Caki2 (cell line): ENCODE results near the gene ENTPD6. TPM values are rescaled to one million over a fixed set of nuclear protein-coding genes. Genes with fewer than 3 reads are reported as not detected.
A peak's percentile ranks its signal among the peaks of the same experiment; 100 is the strongest.
"Not testable (repeated sequence)": the region's sequence is repeated elsewhere in the genome, so short reads cannot be mapped to it uniquely, and the experiment has no call there.

Source experiments
- DNase-seq: peaks from one replicate; pipeline ENCODE4 v3.0.0-alpha.2; 2015; ENCODE audit warnings: low read depth
- in situ Hi-C: cut with HindIII; loops from 2 replicates; pipeline ENCODE4 v1.10.0; 2016; ENCODE audit warnings: low sequenced_read_pairs, low pct_unique_long_range_greater_than_20kb, mixed read lengths
- total RNA-seq: library from RNA; depleted of rRNA; stranded (reverse); fragments of >200 nt; shearing (Covaris generic); gene quantifications from 2 replicates; pipeline ENCODE4 v1.2.3, GENCODE V29; 2014; ENCODE audit warnings: low replicate concordance

The ENTPD6 gene
- total RNA-seq, 1 experiment from 2014 or later = 122 TPM

DNA sequence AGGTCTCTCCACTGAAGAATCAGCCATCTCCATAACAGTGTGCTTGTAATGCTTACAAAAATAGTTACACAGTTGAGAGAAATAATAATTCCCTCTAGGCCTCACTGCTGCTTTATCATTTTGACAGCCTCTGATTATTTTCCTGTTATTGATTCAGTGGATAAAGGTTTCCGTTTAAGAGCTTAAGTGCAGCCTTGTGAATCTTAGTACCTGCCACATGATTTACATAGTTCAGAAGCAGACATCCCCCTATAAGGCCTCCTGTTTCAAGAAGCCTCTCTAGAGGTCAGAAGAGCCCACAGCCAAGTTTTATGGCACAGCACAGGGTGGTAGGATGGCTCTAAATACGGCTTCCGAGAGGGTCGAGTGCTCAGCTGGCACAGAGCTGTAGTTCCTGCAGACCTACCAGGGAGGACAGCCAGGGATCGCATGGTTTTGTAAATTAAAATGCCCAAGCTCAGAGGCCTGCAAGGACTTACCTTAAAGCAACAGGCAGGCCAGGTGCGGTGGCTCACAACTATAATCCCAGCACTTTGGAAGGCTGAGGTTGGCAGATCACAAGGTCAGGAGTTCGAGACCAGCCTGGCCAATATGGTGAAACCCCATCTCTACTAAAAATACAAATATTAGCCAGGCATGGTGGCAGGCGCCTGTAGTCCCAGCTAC, 34.8 kb downstream of the ENTPD6 start:
- in situ Hi-C loops = no loop called here
- no peak for DNase-seq

GRCh38 chr20:25233016-25233772, 37.7 kb downstream of the ENTPD6 start:
- DNase-seq = peak; percentile 90
- in situ Hi-C loops = no loop called here

DNA sequence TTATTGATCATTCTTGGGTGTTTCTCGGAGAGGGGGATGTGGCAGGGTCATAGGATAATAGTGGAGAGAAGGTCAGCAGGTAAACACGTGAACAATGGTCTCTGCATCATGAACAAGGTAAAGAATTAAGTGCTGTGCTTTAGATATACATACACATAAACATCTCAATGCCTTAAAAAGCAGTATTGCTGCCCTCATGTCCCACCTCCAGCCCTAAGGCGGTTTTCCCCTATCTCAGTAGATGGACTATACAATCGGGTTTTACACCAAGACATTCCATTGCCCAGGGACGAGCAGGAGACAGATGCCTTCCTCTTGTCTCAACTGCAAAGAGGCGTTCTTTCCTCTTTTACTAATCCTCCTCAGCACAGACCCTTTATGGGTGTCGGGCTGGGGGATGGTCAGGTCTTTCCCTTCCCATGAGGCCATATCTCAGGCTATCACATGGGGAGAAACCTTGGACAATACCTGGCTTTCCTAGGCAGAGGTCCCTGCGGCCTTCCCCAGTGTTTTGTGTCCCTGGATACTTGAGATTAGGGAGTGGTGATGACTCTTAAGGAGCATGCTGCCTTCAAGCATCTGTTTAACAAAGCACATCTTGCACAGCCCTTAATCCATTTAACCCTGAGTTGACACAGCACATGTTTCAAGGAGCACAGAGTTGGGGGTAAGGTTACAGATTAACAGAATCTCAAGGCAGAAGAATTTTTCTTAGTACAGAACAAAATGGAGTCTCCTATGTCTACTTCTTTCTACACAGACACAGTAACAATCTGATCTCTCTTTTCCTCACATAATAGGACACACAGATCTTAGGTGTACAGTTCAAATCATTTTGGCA, 38.7 kb downstream of the ENTPD6 start:
- in situ Hi-C loops = not testable (repeated sequence)
- peak; percentile 52 for DNase-seq

GRCh38 chr20:25236450-25237304, 41.2 kb downstream of the ENTPD6 start:
- in situ Hi-C loops = no loop called here
- no peak for DNase-seq

GRCh38 chr20:25237610-25238318, 42.3 kb downstream of the ENTPD6 start:
- in situ Hi-C loops = no loop called here
- DNase-seq = peak; percentile 97

DNA sequence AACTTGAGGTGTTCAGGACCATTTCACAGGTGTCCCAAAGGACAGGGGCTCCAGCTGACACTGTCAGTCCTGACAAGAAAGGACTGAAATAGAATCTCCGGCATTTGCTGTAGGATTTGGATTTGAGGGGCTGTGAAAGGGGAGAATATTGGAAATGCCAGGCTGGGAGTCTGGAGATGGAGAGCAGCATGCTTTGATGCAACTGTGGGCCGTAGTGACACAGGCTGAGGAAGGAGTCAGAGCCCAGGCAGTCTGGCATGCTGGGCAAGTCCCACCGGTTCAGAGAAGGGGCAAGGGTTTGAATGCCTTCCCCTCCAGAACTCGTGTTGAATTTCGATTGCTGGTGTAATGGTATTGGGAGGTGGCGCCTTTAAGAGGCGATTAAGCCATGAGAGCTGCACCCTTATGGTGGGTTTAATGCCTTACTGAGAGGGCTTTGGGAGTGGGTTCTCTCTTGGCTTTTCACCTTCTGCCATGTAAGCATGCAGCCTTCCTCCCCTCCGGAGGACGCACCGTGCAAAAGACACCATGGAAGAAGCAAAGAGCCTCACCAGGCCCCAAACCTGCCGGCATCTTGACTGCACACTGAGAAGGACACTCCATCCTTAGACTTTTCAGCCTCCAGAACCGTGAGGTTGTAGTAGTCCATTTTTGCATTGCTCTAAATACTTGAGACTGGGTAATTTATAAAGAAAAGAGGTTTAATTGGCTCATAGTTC, 43.0 kb downstream of the ENTPD6 start:
- DNase-seq = no peak
- in situ Hi-C loops = no loop called here

DNA sequence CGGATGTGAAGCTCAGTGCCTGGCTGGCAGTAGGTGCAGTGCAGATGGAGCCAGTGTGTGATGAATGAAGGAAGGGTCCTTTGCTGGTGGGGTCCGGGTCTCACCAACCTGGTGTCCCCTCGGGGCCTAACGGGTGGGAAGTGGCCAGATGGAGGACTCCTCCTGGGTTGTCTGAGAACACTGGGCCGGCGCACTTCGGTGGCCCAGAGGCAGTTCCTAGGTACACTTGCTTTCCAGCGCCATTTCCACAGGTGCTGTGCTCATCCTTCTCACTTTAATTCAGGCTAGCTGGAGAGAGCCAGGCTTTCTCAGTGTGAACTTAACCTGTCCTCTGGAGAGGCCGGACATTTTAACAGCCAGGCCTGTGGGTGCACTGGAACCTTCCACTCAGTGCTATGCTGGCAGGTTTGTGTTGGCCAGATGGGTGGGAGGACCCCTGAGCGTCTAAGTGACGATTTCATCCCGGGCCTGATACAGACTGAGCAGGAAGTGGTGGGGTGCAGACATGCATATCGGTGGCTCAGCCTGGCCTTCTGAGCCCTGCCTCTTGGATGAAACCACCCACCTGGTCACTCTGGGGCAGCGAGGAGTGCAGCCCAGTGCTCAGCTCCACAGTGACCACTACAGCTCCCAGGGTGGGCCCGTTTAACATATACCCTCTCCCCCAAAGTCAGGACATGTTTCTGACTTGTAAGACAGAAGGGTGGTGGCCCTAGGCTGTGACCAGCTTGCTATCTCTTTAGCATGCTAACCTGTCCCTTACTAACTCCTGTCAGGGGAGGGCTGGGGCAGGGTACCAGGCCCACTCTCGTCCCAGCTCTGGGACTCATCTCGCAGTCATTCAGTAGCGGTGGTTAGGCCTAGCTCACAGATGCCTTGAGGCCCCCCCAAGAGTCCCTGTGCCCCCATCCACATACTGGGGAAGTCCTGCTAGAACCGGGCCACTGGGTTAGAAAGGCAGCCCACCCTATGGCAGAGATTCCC, 44.2 kb downstream of the ENTPD6 start:
- DNase-seq = no peak
- in situ Hi-C loops = no loop called here

DNA sequence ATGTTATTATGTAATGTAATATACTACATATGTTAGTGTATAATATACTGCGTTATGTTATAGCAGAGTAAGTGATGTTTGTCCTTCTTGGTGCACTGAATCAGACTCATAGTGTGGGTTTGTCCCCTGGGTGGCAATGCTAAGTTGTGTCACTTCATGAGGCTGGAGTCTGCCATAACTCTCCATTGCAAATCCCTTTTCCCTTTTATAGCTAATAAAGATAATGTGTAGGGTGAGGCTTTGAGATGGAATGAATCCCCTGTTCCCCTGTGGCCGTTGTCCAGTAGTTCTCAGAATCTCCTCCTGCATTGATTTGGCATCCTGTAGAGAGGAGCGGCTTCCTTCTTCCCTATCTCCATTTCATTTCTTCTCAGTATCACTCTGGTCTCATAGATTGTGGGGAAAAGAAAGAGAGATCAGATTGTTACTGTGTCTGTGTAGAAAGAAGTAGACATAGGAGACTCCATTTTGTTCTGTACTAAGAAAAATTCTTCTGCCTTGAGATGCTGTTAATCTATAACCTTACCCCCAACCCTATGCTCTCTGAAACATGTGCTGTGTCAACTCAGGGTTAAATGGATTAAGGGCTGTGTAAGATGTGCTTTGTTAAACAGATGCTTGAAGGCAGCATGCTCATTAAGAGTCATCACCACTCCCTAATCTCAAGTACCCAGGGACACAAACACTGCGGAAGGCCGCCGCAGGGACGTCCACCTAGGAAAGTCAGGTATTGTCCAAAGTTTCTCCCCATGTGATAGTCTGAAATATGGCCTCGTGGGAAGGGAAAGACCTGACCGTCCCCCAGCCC, 45.5 kb downstream of the ENTPD6 start:
- DNase-seq, in situ Hi-C loops: not testable (repeated sequence)

DNA sequence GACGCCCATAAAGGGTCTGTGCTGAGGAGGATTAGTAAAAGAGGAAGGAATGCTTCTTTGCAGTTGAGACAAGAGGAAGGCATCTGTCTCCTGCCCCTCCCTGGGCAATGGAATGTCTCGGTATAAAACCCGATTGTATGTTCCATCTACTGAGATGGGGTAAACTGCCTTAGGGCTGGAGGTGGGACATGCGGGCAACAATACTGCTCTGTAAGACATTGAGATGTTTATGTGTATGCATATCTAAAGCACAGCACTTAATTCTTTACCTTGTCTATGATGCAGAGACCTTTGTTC, 46.1 kb downstream of the ENTPD6 start:
- DNase-seq, in situ Hi-C loops: not testable (repeated sequence)

- in situ Hi-C loops = no loop called here
- DNase-seq = no peak
Measured at GRCh38 chr20:25242231-25242630, 46.7 kb downstream of the ENTPD6 start.

- in situ Hi-C loops = no loop called here
- DNase-seq = no peak
Measured at GRCh38 chr20:25243416-25243979, 48.0 kb downstream of the ENTPD6 start.

DNA sequence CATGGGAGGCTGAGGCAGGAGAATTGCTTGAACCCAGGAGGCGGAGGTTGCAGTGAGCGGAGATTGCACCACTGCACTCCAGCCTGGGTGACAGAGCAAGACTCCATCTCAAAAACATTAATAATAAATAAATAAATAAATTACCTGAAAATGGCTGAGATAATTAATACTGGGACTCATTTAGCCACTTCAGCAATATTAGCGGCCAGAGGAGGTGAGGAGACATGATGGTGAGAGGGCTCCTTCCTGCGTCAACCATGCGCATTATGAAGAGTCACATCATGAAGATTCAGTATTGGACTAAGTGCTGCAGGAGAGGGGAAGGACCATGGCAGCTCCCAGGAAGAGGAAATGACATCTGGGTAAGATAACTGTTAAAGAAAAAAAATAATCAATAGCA, 49.5 kb downstream of the ENTPD6 start:
- in situ Hi-C loops = no loop called here
- DNase-seq = no peak

- no peak for DNase-seq
- in situ Hi-C loops = no loop called here
Measured at GRCh38 chr20:25245461-25245860, 49.9 kb downstream of the ENTPD6 start.

GRCh38 chr20:25246182-25246999, 50.9 kb downstream of the ENTPD6 start:
- DNase-seq = no peak
- in situ Hi-C loops = no loop called here
